EL (cell line): ENCODE data around the gene SPIN1.

ENCODE experiments used
- DNase-seq: peaks from one replicate; pipeline ENCODE4 v3.0.0-alpha.2; 2016

SPIN1 gene

DNA sequence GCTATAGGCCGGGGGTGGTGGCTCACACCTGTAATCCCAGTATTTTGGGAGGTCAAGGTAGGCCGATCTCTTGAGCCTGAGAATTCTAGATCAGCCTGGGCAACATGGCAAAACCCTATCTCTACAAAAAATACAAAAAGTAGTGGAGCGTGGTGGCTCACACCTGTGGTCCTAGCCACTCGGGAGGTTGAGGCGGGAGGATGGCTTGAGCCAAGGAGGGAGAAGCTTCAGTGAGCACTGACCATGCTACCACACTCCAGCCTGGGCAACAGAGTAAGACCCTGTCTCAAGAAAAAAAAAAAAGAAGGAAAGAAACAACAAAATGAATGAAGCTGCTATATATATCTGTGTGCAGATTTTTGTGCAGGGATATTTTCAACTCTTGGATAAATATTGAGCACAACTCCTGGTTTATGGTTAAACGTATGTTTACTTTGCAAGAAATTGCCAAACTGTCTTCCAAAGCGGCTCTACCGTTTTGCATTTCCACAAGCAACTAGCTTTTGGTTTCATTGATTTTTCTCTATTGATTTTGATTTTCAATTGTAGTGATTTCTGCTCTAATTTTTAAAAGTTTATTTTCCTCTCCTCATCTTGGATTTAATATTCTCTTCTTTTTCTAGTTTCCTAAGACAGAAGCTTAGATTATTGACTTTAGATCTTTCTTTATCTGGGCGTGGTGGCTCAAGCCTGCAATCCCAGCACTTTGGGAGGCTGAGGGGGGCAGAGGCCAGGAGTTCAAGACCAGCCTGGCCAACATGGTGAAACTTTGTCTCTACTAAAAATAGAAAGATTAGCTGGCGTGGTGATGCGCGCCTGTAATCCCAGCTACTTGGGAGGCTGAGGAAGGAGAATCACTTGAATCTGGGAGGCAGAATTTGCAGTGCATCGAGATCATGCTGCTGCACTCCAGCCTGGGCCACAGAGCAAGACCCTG is 49.2 kb downstream of the SPIN1 start:
- no peak for DNase-seq

DNA sequence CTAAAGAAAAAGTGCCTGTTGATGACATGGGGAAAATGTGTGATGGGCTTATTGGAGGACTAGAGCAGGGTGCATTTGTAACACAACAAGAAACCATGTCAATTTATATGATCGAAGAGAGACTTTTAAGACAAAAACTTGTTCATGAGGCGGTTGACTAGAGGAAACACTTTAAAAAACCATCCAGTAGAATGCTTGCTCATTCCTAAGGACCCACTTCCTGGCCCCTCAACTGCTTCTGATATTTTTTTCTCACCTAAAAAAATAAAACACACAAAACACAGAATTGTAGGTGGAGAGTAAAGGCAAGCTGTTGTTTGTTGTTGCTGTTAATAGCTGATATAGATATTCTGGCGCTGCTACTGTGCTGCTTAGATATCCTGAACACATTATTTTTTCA is 50.6 kb downstream of the SPIN1 start:
- no peak for DNase-seq

DNA sequence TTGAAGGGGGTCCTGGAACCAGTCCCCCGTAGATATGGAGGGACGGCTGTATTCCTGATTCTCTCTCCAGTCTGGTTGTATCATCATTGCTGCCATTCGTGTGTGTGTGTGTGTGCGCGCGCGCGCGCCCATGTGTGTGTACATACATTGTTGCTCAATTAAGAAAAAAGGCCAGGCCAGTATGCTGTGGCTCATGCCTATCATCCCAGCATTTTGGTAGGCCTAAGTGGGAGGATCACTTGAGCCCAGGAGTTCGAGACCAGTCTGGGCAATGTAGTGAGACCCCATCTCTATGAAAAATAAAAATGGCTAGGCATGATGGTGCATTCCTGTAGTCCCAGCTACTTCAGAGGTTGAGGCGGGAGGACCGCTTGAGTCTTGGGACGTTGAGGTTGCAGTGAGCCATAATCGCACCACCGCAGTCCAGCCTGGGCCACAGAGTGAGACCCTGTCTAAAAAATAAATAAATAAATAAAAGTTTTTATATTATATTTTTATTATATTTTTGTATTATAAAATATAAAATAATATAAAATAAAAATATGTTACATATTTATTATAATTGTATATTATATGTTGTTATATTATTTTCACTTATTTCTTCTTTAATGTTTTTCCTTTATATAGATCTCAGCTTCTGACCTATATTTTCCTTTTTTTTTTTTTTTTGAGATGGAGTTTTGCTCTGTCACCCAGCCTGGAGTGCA is 53.2 kb downstream of the SPIN1 start:
- DNase-seq: no peak

DNA sequence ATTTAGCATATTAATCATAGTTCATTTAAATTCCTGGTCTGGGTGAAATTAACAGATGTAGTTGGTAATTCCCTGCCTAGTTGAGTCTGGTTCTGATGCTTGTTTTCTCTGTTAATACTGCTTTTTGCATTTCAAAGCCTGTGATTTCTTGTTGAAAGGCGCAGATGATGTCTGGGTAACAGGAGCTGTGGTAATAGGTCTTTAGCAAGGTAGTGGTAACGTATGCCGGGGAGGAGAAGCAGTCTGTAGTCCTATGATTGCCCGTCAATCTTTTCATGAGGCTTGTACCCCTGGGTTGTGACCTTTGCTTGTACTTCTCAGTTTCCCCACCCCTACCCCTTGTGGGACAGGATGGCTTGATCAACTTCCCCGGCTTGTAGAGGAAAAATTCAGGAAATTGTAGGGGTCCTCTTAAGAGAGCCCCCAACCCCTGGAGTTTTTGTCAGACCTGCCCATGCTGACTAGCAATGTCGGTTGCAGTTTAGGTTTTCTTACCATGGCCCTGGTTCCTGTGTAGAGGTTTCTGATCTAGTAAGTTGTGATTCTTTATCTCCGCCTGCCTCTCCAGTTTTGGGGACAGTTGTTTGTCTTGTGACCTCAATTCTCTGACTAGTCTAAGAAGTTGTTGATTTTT is 55.4 kb downstream of the SPIN1 start:
- DNase-seq: no peak

DNA sequence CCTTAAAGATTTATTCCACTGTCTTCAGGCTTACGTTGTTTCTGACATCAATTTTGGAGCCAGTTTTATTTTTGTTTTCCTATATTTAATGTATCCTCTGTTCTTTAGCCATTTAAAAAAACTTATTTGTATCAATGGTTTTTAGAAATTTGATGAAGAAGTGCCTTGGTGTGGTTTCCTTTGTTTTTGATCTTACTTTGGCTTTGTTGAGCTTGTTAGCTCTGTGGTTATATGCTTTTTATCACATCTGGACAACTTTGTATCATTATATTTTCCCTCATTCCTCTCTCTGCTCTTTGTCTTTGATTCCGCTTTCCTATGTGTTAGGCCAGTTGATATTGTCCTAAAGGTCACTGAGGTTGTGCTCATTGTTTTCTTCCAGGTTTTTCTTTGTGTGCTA is 58.5 kb downstream of the SPIN1 start:
- no peak for DNase-seq

DNA sequence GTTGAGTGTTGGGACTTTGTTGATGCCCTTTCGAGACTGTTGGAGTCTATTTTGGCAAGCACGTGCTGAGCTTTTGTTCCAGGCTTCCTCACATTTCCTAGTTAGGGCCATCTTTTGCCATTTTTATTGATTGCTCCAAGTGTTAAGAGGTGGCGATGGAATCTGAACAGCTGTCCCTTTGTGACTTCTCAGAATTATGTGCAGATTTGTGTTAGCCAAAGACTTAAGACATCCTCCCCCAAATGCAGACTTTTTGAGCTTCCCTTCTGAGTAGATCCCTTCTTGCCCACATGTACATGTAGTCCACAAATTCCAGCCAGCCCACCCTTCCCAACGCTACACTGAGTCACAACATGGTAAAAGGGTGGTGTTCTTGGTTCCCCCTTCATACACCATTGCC is 59.2 kb downstream of the SPIN1 start:
- DNase-seq: no peak

DNA sequence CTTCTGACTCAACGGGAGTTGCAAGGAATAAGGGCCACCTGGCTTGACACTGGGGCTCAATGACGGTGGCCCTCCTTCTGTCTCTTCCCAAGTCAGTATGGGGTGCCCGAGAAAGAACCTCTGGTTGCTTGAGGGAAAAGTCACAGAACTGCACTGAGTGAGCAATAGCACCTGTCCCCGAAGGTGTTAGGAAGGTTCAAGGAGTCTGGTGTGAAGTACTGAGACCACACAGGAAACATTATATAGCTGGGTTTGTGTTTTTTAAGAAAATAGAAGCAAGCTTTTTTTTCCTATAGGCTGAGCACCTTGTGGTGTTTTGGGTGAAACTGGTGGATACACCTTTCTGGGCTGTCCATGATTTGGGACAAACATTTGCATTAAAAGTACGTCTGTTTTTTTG is 62.9 kb downstream of the SPIN1 start:
- DNase-seq: no peak

DNA sequence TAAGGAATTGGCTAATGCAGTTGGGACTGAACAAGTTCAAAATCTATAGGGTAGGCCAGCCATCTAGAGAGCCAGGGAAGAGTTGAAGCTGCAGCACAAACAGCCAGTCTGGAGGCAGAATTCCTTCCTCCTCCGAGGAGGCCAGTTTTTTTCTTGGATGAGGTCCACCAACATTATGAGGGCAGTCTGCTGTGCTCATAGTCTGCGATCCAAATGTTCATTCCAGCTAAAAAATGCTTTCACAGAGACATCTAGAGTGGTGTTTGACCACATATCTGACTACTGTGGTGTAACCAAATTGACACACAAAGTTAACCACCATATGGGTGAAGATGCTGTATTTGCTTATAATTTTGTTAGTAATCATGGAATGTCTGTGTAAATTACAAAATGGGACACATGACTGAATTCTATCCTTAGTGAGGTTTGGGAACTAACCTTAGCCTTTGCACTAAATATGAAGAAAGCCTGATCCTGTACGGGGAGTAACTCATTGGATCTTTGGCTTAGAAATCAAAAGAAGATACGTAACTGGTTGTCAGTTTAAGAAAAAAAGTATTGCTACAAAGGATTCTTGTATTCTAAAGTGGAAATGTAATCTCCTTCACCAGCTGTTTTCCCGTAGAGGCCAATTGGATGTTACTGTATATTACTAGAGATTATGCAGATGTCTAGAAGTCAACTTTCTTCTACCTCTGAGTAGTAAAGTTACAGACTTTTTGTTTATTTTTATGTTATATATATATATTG is 70.6 kb downstream of the SPIN1 start:
- DNase-seq: peak; percentile 77

DNA sequence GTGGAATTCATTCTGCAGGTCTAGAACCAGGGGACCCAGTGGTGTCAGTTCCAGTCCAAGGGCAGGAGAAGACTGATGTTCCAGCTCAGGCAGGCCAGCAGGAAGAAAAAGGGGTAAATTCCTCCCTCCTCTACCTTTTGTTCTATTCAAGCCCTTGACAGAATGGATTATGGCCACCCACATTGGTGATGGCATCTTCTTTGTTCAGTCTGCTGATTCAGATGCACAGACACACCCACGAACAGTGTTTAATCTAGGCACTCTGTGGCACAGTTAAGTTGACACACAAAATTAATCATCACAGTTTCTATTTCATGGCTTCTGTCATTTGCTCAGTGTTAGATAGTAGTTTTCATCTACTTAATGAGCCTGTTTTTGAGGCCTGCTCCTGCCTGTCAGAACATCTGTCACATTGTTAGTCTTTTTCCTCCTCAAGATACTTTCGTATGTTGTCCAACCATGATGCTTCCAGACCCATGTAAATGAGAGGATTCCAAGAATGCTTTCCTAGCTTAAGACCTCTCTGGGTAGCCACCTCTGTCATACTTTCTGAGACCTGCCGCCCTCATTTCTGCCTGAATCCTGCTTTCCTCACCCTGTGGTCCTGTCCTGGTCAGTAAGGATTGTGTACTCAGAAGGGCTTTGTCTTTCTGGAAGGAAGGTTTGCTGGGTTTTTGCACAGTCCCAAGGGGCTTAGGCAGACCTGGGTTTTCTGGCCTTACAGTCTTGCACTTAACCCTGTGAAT is 72.5 kb downstream of the SPIN1 start:
- peak; percentile 29 for DNase-seq

DNA sequence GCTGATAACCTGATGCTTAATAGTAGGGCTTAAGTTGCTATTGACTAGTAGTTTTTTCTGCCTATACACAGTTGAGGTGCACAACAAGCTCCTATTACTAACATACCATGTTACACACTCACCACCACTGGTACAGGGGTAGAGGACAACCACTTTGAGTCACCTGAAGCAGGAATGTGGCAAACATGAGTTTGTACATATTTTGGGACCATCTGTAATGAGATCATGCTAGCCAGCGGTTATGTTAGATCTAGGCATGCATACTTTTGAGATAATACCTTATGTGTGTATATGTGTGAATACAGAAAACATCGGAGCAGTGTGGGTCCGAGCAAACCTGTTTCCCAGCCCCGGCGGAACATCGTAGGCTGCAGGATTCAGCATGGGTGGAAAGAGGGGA is 73.9 kb downstream of the SPIN1 start:
- DNase-seq: peak; percentile 73

DNA sequence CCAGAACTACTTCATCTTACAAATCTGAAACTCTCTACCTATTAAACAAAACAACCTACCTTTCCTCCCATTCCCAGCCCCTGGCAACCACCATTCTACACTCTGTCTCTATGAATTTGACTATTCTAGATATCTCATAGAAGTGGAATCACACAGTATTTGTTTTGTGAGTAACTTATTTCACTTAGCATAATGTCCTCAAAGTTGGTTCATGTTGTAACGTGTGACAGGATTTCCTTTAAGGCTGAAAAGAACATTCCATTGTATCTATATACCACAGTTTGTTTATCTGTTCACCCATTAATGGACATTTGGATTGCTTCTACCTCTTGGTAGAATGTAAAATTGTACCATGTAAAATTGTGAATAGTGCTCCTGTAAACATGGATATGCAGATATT is 76.6 kb downstream of the SPIN1 start:
- DNase-seq: no peak

DNA sequence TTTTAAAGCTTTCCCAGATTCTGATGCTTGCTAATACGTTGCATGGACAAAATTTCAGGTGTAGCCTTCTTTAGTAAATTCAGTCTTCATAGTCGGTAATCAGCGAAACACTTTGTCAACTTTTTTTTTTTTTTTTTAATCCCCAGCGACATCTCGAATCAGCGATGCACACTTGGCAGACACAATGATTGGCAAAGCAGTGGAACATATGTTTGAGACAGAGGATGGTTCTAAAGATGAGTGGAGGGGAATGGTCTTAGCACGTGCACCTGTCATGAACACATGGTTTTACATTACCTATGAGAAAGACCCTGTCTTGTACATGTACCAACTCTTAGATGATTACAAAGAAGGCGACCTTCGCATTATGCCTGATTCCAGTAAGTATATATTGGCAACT is 80.0 kb downstream of the SPIN1 start:
- DNase-seq: no peak

DNA sequence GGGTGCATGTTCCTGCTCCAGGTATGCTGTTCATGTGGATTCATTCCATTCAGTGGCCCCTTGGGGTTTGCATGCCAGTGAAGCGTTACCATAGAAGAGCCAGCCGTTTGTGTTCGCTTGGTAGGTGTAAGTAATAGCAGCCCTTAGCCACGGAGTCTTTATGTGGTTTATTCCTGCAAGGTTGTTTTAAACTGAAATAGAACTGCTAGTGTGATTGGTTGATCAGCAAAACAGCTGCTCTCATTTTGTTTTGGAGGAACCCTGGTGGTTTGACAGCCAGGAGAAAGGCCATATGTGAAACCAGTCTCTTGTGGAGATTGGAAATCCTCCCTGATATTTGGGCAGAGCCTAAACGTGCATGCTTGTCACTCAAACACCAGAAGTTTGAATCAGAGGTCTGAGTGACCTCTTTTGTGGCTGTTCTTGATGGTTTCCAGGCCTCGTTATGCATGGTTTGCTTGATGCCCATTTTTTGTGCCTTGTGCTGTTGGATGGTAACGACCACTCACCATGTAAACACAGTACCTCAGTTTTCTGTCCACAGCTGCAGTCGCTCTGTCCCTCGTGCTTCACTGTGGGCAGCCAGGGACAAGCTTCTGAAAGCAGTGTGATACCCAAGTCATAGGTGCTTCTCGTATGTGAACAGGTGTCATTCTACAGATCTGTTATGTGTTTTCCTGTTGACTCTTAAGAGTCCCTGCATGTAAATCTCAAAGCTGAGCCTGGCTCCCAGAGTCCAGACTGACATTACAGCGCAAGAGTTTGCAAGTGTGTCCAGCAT is 88.4 kb downstream of the SPIN1 start:
- peak; percentile 54 for DNase-seq

DNA sequence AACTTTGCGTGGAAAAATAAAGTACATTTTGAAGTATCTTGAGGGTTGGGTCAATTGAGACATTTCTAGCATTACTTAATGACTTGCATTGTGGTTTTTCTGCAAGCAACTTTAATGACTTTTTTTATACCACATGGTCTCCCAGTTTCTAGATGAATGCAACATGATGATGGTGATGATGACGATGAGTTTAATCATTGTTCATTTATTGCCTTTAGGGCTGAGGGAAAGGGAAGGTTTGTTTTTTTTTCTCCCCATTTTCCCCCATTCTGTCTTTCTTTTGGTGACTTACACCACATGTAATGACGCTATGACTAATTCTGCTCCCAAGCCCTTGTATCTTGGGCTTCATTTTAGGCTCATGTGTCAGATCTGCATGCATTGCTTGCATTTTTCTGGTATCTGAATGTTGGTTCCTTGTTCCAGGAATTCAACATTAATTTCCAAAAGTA is 89.1 kb downstream of the SPIN1 start:
- DNase-seq: peak; percentile 99

DNA sequence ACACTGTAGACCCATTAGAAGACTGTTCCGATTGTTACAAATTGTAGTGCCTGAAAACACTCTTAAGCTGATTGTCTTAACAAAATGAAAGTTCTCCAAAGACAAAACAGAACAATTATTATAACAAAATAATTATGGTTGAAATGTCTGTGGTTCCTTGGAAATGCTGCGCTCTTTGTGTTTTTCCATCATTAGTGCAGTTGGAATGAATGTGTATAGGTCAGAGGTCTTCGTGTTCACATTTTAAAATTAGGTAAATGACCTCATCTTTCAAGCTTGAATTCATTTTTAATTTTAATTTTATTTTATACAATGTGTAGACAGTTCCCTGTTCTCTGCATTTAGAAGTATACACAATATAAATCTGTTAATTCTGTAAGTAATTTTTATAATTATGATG is 90.0 kb downstream of the SPIN1 start:
- DNase-seq: peak; percentile 40

DNA sequence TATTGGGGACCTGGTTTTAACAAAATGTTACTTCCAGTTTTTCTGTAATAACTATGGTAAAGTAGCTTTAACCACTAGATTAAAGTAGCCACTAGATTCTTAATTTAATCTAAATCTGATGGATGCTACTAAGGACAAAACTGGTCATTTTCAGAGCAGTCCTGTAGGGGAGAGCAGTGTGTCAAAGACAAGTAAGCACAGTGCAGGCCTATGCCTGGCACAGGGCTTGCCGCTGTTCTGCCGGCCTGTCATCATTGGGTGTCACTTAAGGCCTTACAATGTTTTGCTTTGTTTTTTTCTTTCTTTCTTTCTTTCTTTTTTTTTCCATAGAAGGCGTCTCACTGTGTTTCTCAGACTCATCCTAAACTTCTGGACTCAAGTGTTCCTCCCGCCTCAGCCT is 93.7 kb downstream of the SPIN1 start:
- no peak for DNase-seq

DNA sequence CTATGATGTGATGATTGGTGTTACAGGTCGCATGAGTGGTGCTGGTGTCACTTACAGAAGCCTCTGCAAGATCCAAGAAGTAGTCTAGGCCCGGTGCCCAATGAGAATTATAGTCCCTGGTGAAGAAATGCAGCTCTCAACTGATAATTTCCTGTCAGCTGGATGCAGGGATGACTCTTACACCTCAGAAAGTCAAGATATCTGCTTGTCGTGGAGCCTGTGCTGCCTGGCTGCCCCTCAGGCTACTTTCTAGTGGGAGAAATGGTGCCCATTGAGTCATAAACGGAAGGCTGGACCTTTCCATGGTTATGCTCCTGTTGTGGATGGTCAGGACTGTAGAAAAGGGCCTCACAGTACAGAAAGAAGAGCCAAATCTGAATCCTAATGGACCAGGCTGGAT is 99.9 kb downstream of the SPIN1 start:
- DNase-seq: peak; percentile 35

DNA sequence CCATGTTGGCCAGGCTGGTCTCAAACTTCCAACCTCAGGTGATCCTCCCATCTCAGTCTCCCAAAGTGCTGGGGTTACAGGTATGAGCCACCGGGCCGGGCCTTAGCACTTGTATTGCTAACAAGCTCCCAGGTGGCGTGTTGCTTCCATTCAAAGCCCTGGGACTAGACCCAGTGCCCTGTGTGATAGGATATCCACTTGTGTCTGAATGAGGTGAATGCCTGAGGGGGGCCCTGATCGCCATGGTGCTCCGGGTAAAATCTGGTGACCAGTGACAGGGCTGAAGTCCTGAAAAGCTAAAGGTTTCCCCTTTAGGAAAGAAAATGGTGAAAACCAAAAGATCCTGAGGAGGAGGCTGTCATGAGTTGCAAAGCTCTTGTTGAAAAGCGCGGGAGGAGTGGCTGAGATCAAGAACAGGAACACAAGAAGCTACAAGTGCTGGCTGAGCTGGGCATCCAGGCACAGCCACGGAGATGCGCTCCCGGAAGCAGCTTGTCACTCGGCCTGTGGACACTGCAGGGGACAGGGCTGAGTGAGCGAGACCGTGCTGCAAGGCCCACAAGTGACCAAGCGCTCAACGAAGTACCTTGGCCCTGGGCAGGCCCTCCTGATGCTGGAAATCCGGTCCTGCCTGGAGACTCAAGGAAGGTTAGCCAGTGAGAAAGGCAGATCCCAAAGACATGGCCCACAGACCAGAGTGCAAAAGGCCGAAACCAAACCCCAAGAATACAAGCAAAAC is 106.9 kb downstream of the SPIN1 start:
- no peak for DNase-seq

DNA sequence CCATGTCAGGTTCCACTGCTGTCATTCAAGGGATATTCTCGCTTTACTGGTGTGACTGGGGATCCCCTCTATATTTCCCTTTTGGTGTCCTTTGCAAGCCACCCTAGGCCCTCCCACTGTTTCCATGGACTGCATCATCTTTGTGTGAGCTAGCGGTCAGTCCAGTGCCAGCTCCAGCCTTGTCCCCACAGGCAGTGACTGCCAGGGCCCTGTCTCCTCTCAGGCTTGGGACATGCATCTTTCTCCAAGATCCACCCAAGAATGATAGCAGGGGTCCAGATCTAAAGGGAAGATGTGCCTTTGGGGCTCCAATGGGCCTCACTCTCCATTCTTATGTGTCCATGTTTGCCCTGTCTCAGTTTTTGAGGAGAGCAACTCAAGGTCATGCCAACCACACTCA is 109.0 kb downstream of the SPIN1 start:
- DNase-seq: no peak

DNA sequence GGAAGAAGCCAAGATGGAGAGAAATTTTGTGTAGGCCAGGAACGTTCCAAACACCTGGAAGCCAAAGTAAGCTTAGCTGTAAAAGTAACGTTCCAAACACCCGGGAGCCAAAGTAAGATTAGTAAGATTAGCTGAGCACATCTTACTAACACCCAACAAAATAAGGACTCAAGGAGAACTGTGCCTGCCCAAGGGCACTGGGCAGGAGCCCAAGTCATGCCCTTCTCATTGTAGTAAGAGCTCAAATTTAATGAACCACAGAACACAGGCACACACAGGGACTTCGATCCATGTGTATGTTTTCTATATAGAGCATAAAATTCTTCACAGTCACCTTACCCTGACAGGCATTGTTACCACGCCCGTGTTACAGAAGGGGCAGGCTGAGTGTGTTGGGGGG is 110.6 kb downstream of the SPIN1 start:
- no peak for DNase-seq

DNA sequence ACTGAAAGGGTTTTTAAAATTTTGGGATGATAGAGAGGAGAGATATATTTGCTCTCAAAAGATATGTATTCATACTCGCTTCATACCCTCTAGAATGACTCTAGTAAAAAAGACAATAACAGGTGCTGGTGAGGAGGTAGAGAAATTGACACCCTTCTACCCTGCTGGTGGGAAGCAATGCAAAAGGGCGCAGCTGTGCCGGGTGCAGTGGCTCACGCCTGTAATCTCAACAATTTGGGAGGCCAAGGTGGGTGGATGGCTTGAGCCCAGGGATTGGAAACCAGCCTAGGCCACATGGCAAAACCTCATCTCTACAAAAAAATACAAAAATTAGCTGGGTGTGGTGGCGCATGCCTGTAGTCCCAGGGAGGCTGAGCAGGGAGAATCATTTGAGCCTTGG is 112.8 kb downstream of the SPIN1 start:
- no peak for DNase-seq
